Transverse colon (tissue), 4 donors: ENCODE results near the gene RARB.

Experiments
- EP300 ChIP-seq: sonication (generic); formaldehyde crosslinking; IDR thresholded peaks from one replicate; pipeline ENCODE4 v1.6.1; 2017; ENCODE audit warnings: antibody characterized with exemption, low read depth
- POLR2A ChIP-seq: fragments of 450-650 bp; IDR thresholded peaks from one replicate; pipeline ENCODE4 v1.6.1; 2016; ENCODE audit warnings: antibody characterized with exemption, mild to moderate bottlenecking, moderate library complexity
- POLR2AphosphoS5 ChIP-seq, 3 donors: sonication (generic); formaldehyde crosslinking; IDR thresholded peaks; one replicate each; pipeline ENCODE4 v1.6.1; 2016; ENCODE audit warnings: antibody characterized with exemption in 3 of 3
- TF ChIP-seq, protein P1 (sequence below), 5 experiments: fragments of 200-600 bp in 3 of 5; fragments of 450-650 bp in 2 of 5; sonication (generic) in 3 of 5; IDR thresholded peaks; 1 replicate in 2 of 5; 2 replicates in 3 of 5; pipeline ENCODE4 v1.5.1; 2016 to 2017; ENCODE audit warnings: antibody characterized with exemption in 5 of 5, inconsistent platforms in 3 of 5, mild to moderate bottlenecking in 2 of 5, moderate library complexity in 1 of 5

DNA sequence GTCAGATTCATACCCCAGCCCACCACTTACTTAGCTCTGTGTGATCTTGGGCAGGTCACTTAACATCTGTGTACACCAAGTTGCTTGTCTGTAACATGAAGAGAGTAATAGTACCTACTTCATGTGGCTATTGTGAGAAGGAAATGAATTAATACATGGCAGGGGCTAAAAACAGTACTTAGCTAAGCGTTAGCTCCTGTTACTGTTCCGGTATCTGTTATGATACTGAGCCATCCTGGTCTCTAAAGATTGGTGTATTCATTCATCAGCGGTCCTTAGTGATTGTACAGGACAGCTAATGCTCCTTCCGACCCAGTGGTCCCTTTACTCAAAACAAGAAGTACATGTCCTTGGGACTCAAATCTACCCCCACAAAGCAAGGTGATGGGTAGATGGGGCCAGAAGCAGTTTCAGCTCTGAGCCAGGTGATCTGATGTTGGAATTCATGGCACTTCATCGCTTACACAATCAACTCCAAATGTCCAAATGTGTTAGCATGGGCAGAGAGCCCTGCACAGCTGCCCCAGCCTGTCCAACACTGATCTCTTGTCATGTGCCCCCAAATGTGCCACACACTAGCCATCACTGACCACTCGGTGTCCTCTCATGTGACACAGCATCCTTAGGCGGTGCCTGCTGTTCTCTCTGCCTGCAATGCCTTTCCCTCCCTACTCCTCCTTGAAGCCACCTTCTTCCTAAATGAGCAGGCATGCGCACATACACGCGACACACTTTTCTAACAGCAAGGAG, 84.1 kb downstream of the RARB start:
- TF ChIP-seq, protein P1, sequence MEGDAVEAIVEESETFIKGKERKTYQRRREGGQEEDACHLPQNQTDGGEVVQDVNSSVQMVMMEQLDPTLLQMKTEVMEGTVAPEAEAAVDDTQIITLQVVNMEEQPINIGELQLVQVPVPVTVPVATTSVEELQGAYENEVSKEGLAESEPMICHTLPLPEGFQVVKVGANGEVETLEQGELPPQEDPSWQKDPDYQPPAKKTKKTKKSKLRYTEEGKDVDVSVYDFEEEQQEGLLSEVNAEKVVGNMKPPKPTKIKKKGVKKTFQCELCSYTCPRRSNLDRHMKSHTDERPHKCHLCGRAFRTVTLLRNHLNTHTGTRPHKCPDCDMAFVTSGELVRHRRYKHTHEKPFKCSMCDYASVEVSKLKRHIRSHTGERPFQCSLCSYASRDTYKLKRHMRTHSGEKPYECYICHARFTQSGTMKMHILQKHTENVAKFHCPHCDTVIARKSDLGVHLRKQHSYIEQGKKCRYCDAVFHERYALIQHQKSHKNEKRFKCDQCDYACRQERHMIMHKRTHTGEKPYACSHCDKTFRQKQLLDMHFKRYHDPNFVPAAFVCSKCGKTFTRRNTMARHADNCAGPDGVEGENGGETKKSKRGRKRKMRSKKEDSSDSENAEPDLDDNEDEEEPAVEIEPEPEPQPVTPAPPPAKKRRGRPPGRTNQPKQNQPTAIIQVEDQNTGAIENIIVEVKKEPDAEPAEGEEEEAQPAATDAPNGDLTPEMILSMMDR (IDR thresholded peaks at IDR 0.05): no peak
- TF ChIP-seq POLR2AphosphoS5 (IDR thresholded peaks at IDR 0.05): no peak
- TF ChIP-seq POLR2A: no peak
- TF ChIP-seq EP300: no peak
